Mucosa of stomach (tissue), 1 donor: ENCODE data around the gene LPIN2.

ENCODE experiments used
- H3K27me3 ChIP-seq: one replicate; pipeline ENCODE4 v1.7.0; 2013; ENCODE audit warnings: mild to moderate bottlenecking, low read length; ENCODE audit not compliant: control insufficient read depth, insufficient read depth
- H3K36me3 ChIP-seq: one replicate; pipeline ENCODE4 v1.7.0; 2013; ENCODE audit warnings: low read length; ENCODE audit not compliant: control insufficient read depth, insufficient read depth
- H3K4me1 ChIP-seq: one replicate; pipeline ENCODE4 v1.7.0; 2013; ENCODE audit warnings: mild to moderate bottlenecking, low read length; ENCODE audit not compliant: control insufficient read depth, insufficient read depth
- H3K4me3 ChIP-seq: one replicate; pipeline ENCODE4 v1.7.0; 2013; ENCODE audit warnings: low read length
- H3K9ac ChIP-seq: one replicate; pipeline ENCODE4 v1.7.0; 2013; ENCODE audit warnings: mild to moderate bottlenecking, low read length, moderate library complexity
- H3K9me3 ChIP-seq: one replicate; pipeline ENCODE4 v1.7.0; 2013; ENCODE audit warnings: mild to moderate bottlenecking, low read length, moderate library complexity; ENCODE audit not compliant: control insufficient read depth
- donor health status: Pancreatic carcinoma.

The LPIN2 gene, protein sequence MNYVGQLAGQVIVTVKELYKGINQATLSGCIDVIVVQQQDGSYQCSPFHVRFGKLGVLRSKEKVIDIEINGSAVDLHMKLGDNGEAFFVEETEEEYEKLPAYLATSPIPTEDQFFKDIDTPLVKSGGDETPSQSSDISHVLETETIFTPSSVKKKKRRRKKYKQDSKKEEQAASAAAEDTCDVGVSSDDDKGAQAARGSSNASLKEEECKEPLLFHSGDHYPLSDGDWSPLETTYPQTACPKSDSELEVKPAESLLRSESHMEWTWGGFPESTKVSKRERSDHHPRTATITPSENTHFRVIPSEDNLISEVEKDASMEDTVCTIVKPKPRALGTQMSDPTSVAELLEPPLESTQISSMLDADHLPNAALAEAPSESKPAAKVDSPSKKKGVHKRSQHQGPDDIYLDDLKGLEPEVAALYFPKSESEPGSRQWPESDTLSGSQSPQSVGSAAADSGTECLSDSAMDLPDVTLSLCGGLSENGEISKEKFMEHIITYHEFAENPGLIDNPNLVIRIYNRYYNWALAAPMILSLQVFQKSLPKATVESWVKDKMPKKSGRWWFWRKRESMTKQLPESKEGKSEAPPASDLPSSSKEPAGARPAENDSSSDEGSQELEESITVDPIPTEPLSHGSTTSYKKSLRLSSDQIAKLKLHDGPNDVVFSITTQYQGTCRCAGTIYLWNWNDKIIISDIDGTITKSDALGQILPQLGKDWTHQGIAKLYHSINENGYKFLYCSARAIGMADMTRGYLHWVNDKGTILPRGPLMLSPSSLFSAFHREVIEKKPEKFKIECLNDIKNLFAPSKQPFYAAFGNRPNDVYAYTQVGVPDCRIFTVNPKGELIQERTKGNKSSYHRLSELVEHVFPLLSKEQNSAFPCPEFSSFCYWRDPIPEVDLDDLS

GRCh38 chr18:3013024-3013804 is at the start of gene LPIN2:
Gene LPIN2, minus strand, starts transcription at chr18:3013144. Its CDS starts 52,304 bp downstream, at chr18:2960840.
- Histone ChIP-seq H3K9ac (peak within 1 kb of the TSS; percentile 92), H3K36me3 (peaks cover 4% of the 10 kb centered on the region)

DNA sequence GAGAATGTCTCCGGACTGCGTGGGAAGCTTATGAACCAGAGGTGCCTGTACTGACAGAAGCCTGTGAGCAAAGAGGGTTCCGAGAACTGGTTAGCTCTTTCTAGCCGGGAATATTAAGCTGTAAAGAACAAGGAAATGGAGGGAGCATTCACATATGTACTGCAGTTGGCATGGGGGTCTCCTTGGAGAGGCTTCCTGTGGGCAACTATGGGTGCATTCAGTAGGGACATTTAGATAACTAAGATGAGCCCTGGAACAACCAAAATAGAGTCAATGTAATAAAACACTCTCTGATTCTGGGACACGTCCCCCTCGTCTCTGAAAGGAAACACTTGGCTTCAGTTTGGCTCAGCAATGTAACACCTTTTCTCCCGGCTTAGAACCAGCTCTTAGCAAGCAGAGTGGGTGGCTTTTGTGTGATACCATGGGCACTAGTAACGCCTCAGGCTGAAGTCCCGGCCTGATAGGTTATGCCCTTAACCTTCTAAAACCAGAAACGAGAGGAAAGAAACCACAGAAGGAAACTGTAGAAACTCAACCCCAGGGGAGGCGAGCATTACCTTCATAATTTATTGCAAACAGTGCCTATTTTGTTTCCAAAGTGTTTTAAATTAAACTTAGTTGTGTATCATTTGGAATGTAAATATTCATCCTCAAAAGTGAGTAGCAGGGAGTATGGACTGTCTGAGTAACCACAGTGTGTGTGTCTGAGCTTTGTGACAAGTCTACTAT is 48.8 kb upstream of the LPIN2 start:
- Histone ChIP-seq H3K9ac (peak overlapping the region; percentile 54), H3K27me3 (no peaks in the 10 kb centered on the region), H3K9me3 (no peaks in the 10 kb centered on the region), H3K4me3 (no peak overlapping the region), H3K4me1 (peaks cover 35% of the 10 kb centered on the region), H3K36me3 (no peaks in the 10 kb centered on the region)

More at GRCh38 chr18:3013024-3013804, at the start of gene LPIN2:
- H3K27me3 ChIP-seq, result no peaks in the 10 kb centered on the region
- peak within 1 kb of the TSS; percentile 88 for H3K4me3 ChIP-seq
- H3K4me1 ChIP-seq, result peaks cover 36% of the 10 kb centered on the region
- H3K9me3 ChIP-seq, result no peaks in the 10 kb centered on the region

DNA sequence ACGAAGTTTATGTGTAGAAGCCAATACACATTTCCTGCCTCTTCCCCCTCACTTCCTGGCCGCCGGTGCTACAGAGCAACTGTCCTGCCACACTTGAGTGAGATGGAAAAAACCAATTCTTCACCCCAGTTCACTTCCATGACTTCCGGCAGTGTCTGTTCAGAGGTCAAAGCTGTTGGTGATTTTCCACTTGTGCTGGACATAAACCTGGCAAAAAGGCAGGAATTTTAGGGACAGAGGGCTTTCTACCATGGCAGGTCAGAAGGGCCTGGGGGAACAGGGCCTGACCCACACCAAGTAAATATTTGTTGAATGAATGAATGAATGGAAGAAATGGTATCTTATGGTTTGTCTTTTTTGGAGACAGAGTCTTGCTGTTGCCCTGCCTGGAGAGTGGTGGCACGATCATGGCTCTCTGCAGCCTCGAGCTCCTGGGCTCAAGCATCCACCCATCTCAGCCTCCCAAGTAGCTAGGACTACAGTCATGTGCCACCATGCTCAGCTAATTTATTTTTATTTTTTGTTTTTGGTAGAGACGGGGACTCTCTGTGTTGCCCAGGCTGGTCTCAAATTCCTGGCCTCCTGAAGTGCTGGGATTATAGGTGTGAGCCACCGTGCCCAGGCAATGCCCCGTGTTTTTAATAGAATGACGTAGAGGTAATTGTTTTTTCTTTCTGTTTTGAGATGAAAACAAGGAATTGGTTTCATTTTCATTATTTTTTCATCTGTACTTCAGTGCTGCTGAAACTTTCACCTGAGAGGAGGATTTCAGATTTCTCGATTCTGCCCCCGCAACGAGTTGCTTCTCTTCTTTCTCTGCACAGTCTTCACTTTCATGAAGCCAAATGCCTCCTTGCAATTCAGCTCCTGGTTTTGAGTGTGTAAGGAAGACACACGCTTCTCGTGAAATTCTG is 48.0 kb upstream of the LPIN2 start:
- H3K27me3 ChIP-seq, result no peaks in the 10 kb centered on the region
- H3K9me3 ChIP-seq, result no peaks in the 10 kb centered on the region
- no peak overlapping the region for H3K4me3 ChIP-seq
- peaks cover 43% of the 10 kb centered on the region for H3K4me1 ChIP-seq
- H3K36me3 ChIP-seq, result no peaks in the 10 kb centered on the region
- no peak overlapping the region for H3K9ac ChIP-seq

DNA sequence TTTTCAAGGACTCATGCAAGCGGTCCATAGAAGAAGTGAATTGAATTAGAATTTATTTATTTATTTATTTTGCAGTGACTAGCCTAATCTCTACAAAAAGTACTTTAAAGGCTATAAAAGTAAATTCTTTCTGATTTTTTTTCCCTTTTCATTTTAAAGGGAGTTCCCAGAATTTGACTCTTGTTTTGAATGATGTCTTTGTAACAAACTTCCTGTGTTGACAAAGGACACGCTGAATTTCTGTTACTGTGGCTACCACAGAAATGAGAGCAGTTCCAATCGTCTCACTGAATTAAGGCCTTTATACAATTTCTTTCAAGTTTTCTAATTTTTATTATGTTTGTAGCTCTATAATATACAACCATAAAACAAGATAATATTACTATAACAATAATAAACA is 46.3 kb upstream of the LPIN2 start:
- H3K4me3 ChIP-seq, result no peak overlapping the region
- H3K9me3 ChIP-seq, result no peaks in the 10 kb centered on the region
- no peaks in the 10 kb centered on the region for H3K27me3 ChIP-seq
- H3K4me1 ChIP-seq, result peaks cover 49% of the 10 kb centered on the region
- H3K36me3 ChIP-seq, result no peaks in the 10 kb centered on the region
- no peak overlapping the region for H3K9ac ChIP-seq

DNA sequence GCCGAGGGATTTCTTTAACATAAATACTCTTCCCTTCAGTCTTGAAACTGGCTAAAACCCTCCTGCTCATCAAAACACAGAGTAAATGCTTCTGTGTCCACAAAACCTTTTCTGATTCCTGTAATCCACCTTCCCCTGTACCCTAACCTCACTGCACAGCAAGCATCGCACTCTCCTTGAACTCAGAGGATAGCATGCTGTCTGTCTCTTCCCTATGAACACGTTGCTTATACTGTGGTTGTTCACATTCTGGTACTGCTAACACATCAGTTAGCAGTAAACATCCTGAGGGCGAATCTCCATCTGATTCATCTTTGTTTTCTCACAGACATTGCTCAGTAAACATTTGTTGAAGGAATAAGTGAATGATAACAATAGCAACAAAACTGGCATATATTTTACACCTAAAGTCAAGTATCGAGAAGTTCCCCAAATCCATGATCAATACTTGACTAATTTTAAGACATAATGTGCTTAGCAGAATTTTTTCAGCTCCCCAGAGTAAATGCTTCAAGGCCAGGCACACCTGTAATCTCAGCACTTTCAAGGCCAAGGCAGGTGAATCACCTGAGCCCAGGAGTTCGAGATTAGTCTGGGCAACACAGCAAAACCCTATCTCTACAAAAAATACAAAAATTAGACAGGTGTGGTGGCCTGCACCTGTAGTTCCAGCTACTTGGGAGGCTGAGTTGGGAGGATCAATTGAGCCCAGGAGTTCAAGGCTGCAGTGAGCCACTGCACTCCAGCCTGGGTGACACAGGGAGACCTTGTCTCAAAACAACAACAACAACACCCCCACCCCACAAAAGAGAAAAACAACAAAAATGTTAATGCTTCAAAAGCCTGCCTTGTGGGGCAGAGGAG is 45.6 kb upstream of the LPIN2 start:
- Histone ChIP-seq H3K9ac (no peak overlapping the region), H3K27me3 (no peaks in the 10 kb centered on the region), H3K36me3 (no peaks in the 10 kb centered on the region), H3K4me3 (no peak overlapping the region), H3K4me1 (peaks cover 51% of the 10 kb centered on the region), H3K9me3 (no peaks in the 10 kb centered on the region)

DNA sequence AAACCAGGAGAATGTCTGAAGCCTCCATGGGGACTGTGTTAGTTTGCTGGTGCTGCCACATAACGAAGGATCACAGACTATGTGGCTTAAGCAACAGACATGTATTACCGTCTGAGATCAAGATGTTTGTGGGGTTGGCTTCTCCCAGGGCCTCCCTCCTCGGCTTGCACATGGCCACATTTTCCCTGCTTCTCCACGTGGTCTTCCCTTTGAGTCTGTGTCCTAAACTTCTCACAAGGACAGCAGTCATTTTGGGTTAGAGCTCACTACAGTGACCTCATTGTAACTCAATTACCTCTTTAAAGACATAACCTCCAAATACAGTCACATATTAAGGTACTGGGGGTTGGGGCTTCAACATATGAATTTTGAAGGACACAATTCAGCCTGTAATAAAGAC is 44.6 kb upstream of the LPIN2 start:
- no peaks in the 10 kb centered on the region for H3K36me3 ChIP-seq
- H3K9ac ChIP-seq, result no peak overlapping the region
- H3K9me3 ChIP-seq, result no peaks in the 10 kb centered on the region
- no peaks in the 10 kb centered on the region for H3K27me3 ChIP-seq
- no peak overlapping the region for H3K4me3 ChIP-seq
- peaks cover 54% of the 10 kb centered on the region for H3K4me1 ChIP-seq

DNA sequence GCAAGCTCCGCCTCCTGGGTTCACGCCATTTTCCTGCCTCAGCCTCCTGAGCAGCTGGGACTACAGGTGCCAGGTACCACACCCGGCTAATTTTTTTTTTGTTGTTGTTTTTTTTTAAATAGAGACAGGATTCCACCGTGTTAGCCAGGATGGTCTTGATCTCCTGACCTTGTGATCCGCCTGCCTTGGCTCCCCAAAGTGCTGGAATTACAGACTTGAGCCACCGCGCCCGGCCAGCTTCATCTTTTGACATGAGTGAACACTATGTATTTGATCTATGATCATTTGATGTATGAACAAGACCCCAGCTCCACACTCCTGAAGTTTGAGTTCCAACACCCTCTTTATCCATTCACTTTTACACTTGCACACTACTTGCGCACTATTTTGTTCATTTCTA is 43.4 kb upstream of the LPIN2 start:
- Histone ChIP-seq H3K4me3 (no peak overlapping the region), H3K27me3 (no peaks in the 10 kb centered on the region), H3K9ac (no peak overlapping the region), H3K9me3 (no peaks in the 10 kb centered on the region), H3K36me3 (no peaks in the 10 kb centered on the region), H3K4me1 (peaks cover 51% of the 10 kb centered on the region)

DNA sequence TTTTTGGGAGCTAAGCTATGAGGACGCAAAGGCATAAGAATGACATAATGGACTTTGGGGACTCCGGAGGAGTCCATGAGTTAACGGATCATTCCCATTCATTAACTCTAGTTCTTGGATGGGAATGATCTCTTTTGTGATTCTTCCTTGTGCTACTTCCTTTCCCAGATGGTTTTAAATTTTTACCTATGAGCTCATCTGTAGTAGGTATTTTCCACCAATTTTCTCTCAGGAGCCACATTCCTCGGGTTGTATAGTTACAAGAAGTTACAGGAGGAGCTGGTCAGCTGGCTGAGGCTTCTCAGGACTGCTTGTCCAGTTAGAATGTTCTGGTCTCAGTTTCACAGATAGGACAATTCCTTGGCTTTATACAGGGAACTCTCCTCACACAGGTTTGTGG is 42.9 kb upstream of the LPIN2 start:
- Histone ChIP-seq H3K36me3 (no peaks in the 10 kb centered on the region), H3K9ac (no peak overlapping the region), H3K9me3 (no peaks in the 10 kb centered on the region), H3K4me1 (peaks cover 54% of the 10 kb centered on the region), H3K27me3 (no peaks in the 10 kb centered on the region), H3K4me3 (no peak overlapping the region)

GRCh38 chr18:3055186-3055728 is 42.3 kb upstream of the LPIN2 start:
- peaks cover 54% of the 10 kb centered on the region for H3K4me1 ChIP-seq
- no peak overlapping the region for H3K4me3 ChIP-seq
- H3K36me3 ChIP-seq, result no peaks in the 10 kb centered on the region
- H3K27me3 ChIP-seq, result no peaks in the 10 kb centered on the region
- H3K9ac ChIP-seq, result no peak overlapping the region
- no peaks in the 10 kb centered on the region for H3K9me3 ChIP-seq

GRCh38 chr18:3054780-3055179 is 41.8 kb upstream of the LPIN2 start:
- no peaks in the 10 kb centered on the region for H3K9me3 ChIP-seq
- H3K27me3 ChIP-seq, result no peaks in the 10 kb centered on the region
- no peaks in the 10 kb centered on the region for H3K36me3 ChIP-seq
- H3K4me3 ChIP-seq, result no peak overlapping the region
- peaks cover 54% of the 10 kb centered on the region for H3K4me1 ChIP-seq
- H3K9ac ChIP-seq, result no peak overlapping the region
